HG03439 (cell line): ENCODE measurements around the gene GAB1.

Source experiments
- ATAC-seq: cut with Tn5 transposase; IDR thresholded peaks from one replicate; pipeline ENCODE4 v1.9.1; 2021; ENCODE audit warnings: mild to moderate bottlenecking, moderate library complexity; ENCODE audit not compliant: unreplicated experiment

The GAB1 gene

GRCh38 chr4:143336781-143337599 lies at the start of gene GAB1:
TSS of gene GAB1 (plus strand) at chr4:143336876. CDS start at chr4:143337189, 313 bp downstream.
- ATAC-seq = peak; percentile 84

GRCh38 chr4:143287572-143287923 lies 49.1 kb upstream of the GAB1 start:
- no peak for ATAC-seq

- no peak for ATAC-seq
Observed at GRCh38 chr4:143288171-143288570, 48.5 kb upstream of the GAB1 start.

GRCh38 chr4:143289370-143289769 lies 47.3 kb upstream of the GAB1 start:
- ATAC-seq = no peak

- no peak for ATAC-seq
Observed at GRCh38 chr4:143291314-143291713, 45.4 kb upstream of the GAB1 start.

GRCh38 chr4:143292858-143293257 lies 43.8 kb upstream of the GAB1 start:
- no peak for ATAC-seq

GRCh38 chr4:143294310-143294709 lies 42.4 kb upstream of the GAB1 start:
- no peak for ATAC-seq

GRCh38 chr4:143294710-143295275 lies 41.9 kb upstream of the GAB1 start:
- no peak for ATAC-seq

GRCh38 chr4:143296397-143297067 lies 40.1 kb upstream of the GAB1 start:
- ATAC-seq = no peak

GRCh38 chr4:143300860-143301259 lies 35.8 kb upstream of the GAB1 start:
- no peak for ATAC-seq

- ATAC-seq = no peak
Observed at GRCh38 chr4:143302536-143302935, 34.1 kb upstream of the GAB1 start.

- no peak for ATAC-seq
Observed at GRCh38 chr4:143306788-143307187, 29.9 kb upstream of the GAB1 start.

- ATAC-seq = no peak
Observed at GRCh38 chr4:143307531-143307930, 29.1 kb upstream of the GAB1 start.

GRCh38 chr4:143308377-143308776 lies 28.3 kb upstream of the GAB1 start:
- ATAC-seq = no peak

- ATAC-seq = no peak
Observed at GRCh38 chr4:143311924-143312323, 24.8 kb upstream of the GAB1 start.

GRCh38 chr4:143313521-143313920 lies 23.2 kb upstream of the GAB1 start:
- no peak for ATAC-seq

- no peak for ATAC-seq
Observed at GRCh38 chr4:143313996-143314395, 22.7 kb upstream of the GAB1 start.

- no peak for ATAC-seq
Observed at GRCh38 chr4:143320113-143320512, 16.6 kb upstream of the GAB1 start.

GRCh38 chr4:143326735-143327134 lies 9.9 kb upstream of the GAB1 start:
- ATAC-seq = no peak

- no peak for ATAC-seq
Observed at GRCh38 chr4:143329985-143330384, 6.7 kb upstream of the GAB1 start.

- peak; percentile 49 for ATAC-seq
Observed at GRCh38 chr4:143335979-143336780, 496 bp upstream of the GAB1 start.
